Liver (tissue), 9 donors: ENCODE data around the gene TRIP6. TPM values are rescaled to one million over a fixed set of nuclear protein-coding genes. Genes with fewer than 3 reads are reported as not detected.

Experiments
- DNase-seq: peaks from one replicate; pipeline ENCODE4 v3.0.0-alpha.2; 2017; ENCODE audit warnings: low spot score
- H3K27ac ChIP-seq, 2 donors: one replicate each; pipeline ENCODE4 v1.7.0; 2013; ENCODE audit warnings: inconsistent platforms in 2 of 2, low read length in 2 of 2, control low read depth in 1 of 2, low read depth in 1 of 2, mild to moderate bottlenecking in 1 of 2
- H3K27me3 ChIP-seq, 4 donors: one replicate each; pipeline versions ENCODE4 v1.6.1 to v1.7.0; 2013; ENCODE audit warnings: low read length in 3 of 4, inconsistent platforms in 1 of 4, mild to moderate bottlenecking in 1 of 4, moderate library complexity in 1 of 4; ENCODE audit not compliant: control insufficient read depth in 4 of 4, insufficient read depth in 4 of 4
- H3K36me3 ChIP-seq, 4 donors: one replicate each; pipeline versions ENCODE4 v1.6.1 to v1.7.0; 2013; ENCODE audit warnings: low read length in 3 of 4, mild to moderate bottlenecking in 3 of 4, low read depth in 1 of 4, moderate library complexity in 1 of 4; ENCODE audit not compliant: control insufficient read depth in 4 of 4, insufficient read depth in 3 of 4
- H3K4me1 ChIP-seq, 4 donors: one replicate each; pipeline versions ENCODE4 v1.6.1 to v1.7.0; 2013; ENCODE audit warnings: low read length in 3 of 4, mild to moderate bottlenecking in 3 of 4, moderate library complexity in 1 of 4; ENCODE audit not compliant: control insufficient read depth in 4 of 4, insufficient read depth in 4 of 4
- H3K4me3 ChIP-seq, 3 donors: one replicate each; pipeline versions ENCODE4 v1.6.1 to v1.7.0; 2013; ENCODE audit warnings: low read length in 3 of 3, control low read depth in 1 of 3, low read depth in 1 of 3, mild to moderate bottlenecking in 1 of 3
- H3K9ac ChIP-seq, 2 donors: one replicate each; pipeline ENCODE4 v1.7.0; 2013; ENCODE audit warnings: low read length in 2 of 2, mild to moderate bottlenecking in 2 of 2, moderate library complexity in 2 of 2, control low read depth in 1 of 2, low read depth in 1 of 2
- H3K9me3 ChIP-seq, 4 donors: one replicate each; pipeline versions ENCODE4 v1.6.1 to v1.7.0; 2013; ENCODE audit warnings: low read length in 3 of 4; ENCODE audit not compliant: control insufficient read depth in 4 of 4
- ATF3 ChIP-seq: IDR thresholded peaks from 2 replicates; pipeline ENCODE4 v1.6.1; 2016; ENCODE audit warnings: antibody characterized with exemption
- CTCF ChIP-seq: fragments of 150-350 bp; IDR thresholded peaks from 2 replicates; pipeline ENCODE4 v1.5.1; 2017; ENCODE audit warnings: improper control_type of control experiment, low read depth, low read length; ENCODE audit not compliant: missing input control
- EGR1 ChIP-seq, 2 donors: IDR thresholded peaks; 2 replicates each; pipeline ENCODE4 v1.6.1; 2016 to 2018; ENCODE audit warnings: antibody characterized with exemption in 2 of 2, low read depth in 2 of 2
- FOXA1 ChIP-seq: IDR thresholded peaks from 2 replicates; pipeline ENCODE4 v1.6.1; 2016; ENCODE audit warnings: antibody characterized with exemption
- FOXA2 ChIP-seq: IDR thresholded peaks from 2 replicates; pipeline ENCODE4 v1.6.1; 2016; ENCODE audit warnings: antibody characterized with exemption
- GABPA ChIP-seq, 2 donors: IDR thresholded peaks in 1 of 2; conservative IDR thresholded peaks in 1 of 2; 2 replicates each; pipeline ENCODE4 v1.6.1; 2016; ENCODE audit warnings: antibody characterized with exemption in 2 of 2, mild to moderate bottlenecking in 1 of 2, moderate library complexity in 1 of 2
- HNF4A ChIP-seq, 2 donors: conservative IDR thresholded peaks; 2 replicates each; pipeline ENCODE4 v1.6.1; 2016; ENCODE audit warnings: antibody characterized with exemption in 2 of 2, mild to moderate bottlenecking in 2 of 2
- JUND ChIP-seq, 2 donors: IDR thresholded peaks; 2 replicates each; pipeline ENCODE4 v1.6.1; 2016; ENCODE audit warnings: antibody characterized with exemption in 2 of 2
- MAX ChIP-seq: IDR thresholded peaks from 2 replicates; pipeline ENCODE4 v1.6.1; 2016; ENCODE audit warnings: antibody characterized with exemption
- NR2F2 ChIP-seq: IDR thresholded peaks from 2 replicates; pipeline ENCODE4 v1.6.1; 2016; ENCODE audit warnings: antibody characterized with exemption
- RAD21 ChIP-seq, 2 donors: IDR thresholded peaks; 2 replicates each; pipeline ENCODE4 v1.6.1; 2016; ENCODE audit warnings: antibody characterized with exemption in 2 of 2, mild to moderate bottlenecking in 2 of 2
- REST ChIP-seq: IDR thresholded peaks from 2 replicates; pipeline ENCODE4 v1.6.1; 2016; ENCODE audit warnings: antibody characterized with exemption, mild to moderate bottlenecking
- RXRA ChIP-seq, 2 donors: IDR thresholded peaks; 2 replicates each; pipeline ENCODE4 v1.6.1; 2017 to 2018; ENCODE audit warnings: antibody characterized with exemption in 2 of 2, mild to moderate bottlenecking in 1 of 2
- SP1 ChIP-seq: IDR thresholded peaks from 2 replicates; pipeline ENCODE4 v1.6.1; 2018; ENCODE audit warnings: antibody characterized with exemption, mild to moderate bottlenecking
- TAF1 ChIP-seq: conservative IDR thresholded peaks from 2 replicates; pipeline ENCODE4 v1.6.1; 2016; ENCODE audit warnings: antibody characterized with exemption, mild to moderate bottlenecking
- YY1 ChIP-seq: IDR thresholded peaks from 2 replicates; pipeline ENCODE4 v1.6.1; 2016; ENCODE audit warnings: antibody characterized with exemption, mild to moderate bottlenecking
- ZBTB33 ChIP-seq: IDR thresholded peaks from 2 replicates; pipeline ENCODE4 v1.6.1; 2016; ENCODE audit warnings: antibody characterized with exemption
- WGBS: extraction: QIAGEN DNeasy Blood & Tissue Kit; methylation state at CpG from one replicate; pipeline ENCODE4 v1.1.7; 2013; 5-methylcytosine and 5-hydroxymethylcytosine counted together
- polyA plus RNA-seq, 2 donors: library from polyadenylated mRNA; stranded (reverse) in 1 of 2; unstranded in 1 of 2; fragments of 200-250 nt in 1 of 2; fragments of >200 nt in 1 of 2; fragmentation: Nextera tagmentation in 1 of 2; extraction: Ambion mirVana in 1 of 2; gene quantifications; one replicate each; pipeline versions ENCODE4 v1.2.1 to v1.2.3, GENCODE V29; 2013 to 2015
- total RNA-seq, 2 donors: library from RNA; depleted of rRNA; stranded (reverse); fragments of >200 nt; gene quantifications; one replicate each; pipeline ENCODE4 v1.2.3, GENCODE V29; 2014
- donor health status: healthy.
- donor health status: healthy.
- donor health status: healthy.
- donor health status: healthy.
- donor health status: healthy.

TRIP6 gene
- total and polyA plus RNA-seq, 4 donors = 14.6 to 30.7 (median 18.1) TPM

GRCh38 chr7:100864263-100864845, 2.8 kb upstream of the TRIP6 start:
- DNase-seq = no peak
- TF ChIP-seq FOXA2 = no peak
- TF ChIP-seq RAD21 (IDR thresholded peaks at IDR 0.05) = no peak
- no peak for TF ChIP-seq REST
- no peak for TF ChIP-seq YY1
- no peak for TF ChIP-seq TAF1
- no peak for TF ChIP-seq EGR1 (IDR thresholded peaks at IDR 0.05; ENCODE audit: low read depth in 2 of 2)
- TF ChIP-seq MAX = no peak
- no peak for TF ChIP-seq HNF4A (conservative IDR thresholded peaks at IDR 0.05)
- TF ChIP-seq FOXA1 = no peak
- TF ChIP-seq ATF3 = no peak
- no peak for TF ChIP-seq JUND (IDR thresholded peaks at IDR 0.05)
- TF ChIP-seq CTCF = no peak
- TF ChIP-seq NR2F2 = no peak
- no peak for TF ChIP-seq SP1
- no peak for TF ChIP-seq RXRA (IDR thresholded peaks at IDR 0.05)
- TF ChIP-seq GABPA (IDR thresholded peaks at IDR 0.05 in 1 of 2, conservative IDR thresholded peaks at IDR 0.05 in 1 of 2) = no peak
- no peak for TF ChIP-seq ZBTB33
- H3K27me3 ChIP-seq = no peaks in the 10 kb centered on the region
- peaks cover 13 to 36% (median 20%) of the 10 kb centered on the region in 4 donors for H3K4me1 ChIP-seq
- WGBS = 91% methylated on average over 12 of the region's 12 CpGs
- H3K4me3 ChIP-seq = no peak overlapping the region
- peaks cover 0 to 3% (median 1%) of the 10 kb centered on the region in 4 donors for H3K36me3 ChIP-seq
- H3K27ac ChIP-seq = no peak overlapping the region
- H3K9ac ChIP-seq = no peak overlapping the region
- no peaks in the 10 kb centered on the region for H3K9me3 ChIP-seq
